AG10803 (cell line): ENCODE results near the gene GBP2.

Experiments
- DNase-seq: peaks from one replicate; pipeline ENCODE4 v3.0.0; 2010; ENCODE audit warnings: low read depth
- H3K4me3 ChIP-seq: 2 replicates; pipeline ENCODE4 v1.5.1; 2011; ENCODE audit warnings: mild to moderate bottlenecking, low read length, control low read depth
- CTCF ChIP-seq: conservative IDR thresholded peaks from 2 replicates; pipeline ENCODE4 v1.5.1; 2011; ENCODE audit warnings: mild to moderate bottlenecking, low read length, control low read depth, inconsistent platforms

The GBP2 gene

GRCh38 chr1:89125240-89125912 is 538 bp downstream of the GBP2 start:
- H3K4me3 ChIP-seq: peak overlapping the region; percentile 60
- DNase-seq: peak; percentile 3
- no peak for TF ChIP-seq CTCF

DNA sequence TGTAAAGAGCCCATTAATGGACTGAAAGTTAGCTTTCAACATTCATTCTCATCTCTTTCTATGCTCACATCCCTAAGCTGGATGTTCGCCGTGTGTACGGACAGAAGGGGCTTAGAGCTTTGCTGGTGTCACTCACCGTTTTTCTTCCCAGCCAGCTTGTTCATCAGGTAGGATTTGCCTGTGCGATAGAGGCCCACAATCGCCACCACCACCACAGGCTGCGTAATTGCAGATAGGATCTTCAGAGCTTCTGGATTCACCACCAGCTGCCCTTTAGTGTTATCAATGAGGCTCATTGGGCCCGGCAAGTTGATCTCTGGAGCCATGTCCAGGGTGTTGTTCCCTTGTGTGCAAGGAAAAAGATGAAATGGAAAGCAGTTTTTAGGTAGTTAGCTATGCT is 4.3 kb downstream of the GBP2 start:
- no peak overlapping the region for H3K4me3 ChIP-seq
- no peak for DNase-seq
- no peak for TF ChIP-seq CTCF

- no peak for TF ChIP-seq CTCF
- DNase-seq: no peak
Measured at GRCh38 chr1:89114662-89115061, 11.3 kb downstream of the GBP2 start.

DNA sequence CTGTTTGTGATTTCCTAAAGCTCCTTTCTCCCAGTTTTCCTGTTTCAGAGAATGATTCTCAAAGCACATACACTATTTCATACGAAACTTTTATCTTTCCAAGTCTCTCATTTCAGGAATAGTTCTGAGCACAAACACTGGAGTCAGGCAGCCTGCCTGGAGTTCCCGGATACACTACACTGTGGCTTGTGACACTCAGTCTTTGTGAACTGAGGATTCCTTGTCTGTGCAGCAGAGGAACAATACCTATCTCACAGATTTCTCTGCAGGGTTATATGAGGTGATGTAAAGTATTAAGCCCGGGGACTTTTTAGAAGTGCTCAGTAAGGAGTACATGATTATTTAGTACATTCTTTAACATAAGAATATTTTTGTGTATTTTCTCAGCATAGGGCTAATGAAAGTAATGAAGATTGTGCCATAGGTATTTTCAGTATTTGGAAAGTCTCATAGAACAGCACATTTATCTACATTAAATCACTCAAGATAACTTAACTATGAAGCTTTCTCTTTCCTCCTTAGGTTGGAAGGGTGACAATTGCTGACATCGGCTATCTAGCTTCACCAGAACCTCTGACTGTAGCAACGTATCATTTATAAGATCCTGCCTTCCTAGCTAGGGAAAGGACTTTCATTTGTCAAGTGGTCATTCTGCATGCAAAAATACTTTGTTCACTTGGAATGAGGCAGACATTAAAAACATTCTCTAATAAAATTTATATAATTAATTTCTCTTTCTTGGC is 12.9 kb downstream of the GBP2 start:
- no peak overlapping the region for H3K4me3 ChIP-seq
- DNase-seq: no peak
- no peak for TF ChIP-seq CTCF

More at GRCh38 chr1:89114662-89115061, 11.3 kb downstream of the GBP2 start:
- H3K4me3 ChIP-seq: no peak overlapping the region

- DNase-seq: no peak
- TF ChIP-seq CTCF: no peak
- H3K4me3 ChIP-seq: no peak overlapping the region
Measured at GRCh38 chr1:89104687-89105086, 21.2 kb downstream of the GBP2 start.

DNA sequence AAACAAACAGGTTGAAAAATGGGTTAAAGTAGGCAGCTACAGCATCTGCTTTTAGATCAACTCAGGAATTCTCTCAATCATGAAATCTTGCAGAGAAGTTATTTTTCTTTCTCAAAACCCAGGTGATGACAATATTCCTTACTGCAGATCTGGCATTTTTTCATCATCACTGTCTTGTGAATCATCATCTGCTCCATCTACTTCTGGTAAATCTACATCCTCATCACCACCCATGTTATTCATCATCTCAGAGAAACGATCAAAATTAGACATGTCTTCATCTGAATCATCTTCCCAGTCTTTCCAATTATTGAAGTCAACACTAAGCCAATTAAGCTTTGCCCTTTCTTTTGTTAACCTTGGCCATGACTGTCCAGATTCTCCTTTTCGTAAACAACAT is 21.8 kb downstream of the GBP2 start:
- no peak overlapping the region for H3K4me3 ChIP-seq
- TF ChIP-seq CTCF: no peak
- peak; percentile 24 for DNase-seq

DNA sequence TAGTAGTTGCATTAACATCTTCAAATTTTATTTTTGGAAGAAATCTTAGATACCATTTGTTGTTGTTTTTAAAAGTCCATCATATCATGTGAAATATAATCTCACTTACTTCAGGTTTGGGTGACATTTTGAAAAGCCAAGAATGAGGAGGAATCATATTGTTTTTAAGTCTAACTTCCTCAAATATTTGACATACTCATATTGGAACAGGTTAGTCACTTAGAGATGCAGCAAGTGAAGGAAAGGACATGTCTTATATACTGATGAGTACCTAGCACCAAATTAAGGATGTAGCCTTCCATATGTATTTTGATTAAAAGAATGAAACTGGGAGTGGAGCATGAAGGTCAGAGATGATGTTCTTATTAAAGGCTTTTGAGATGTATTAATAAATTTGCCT is 23.9 kb downstream of the GBP2 start:
- no peak for TF ChIP-seq CTCF
- DNase-seq: no peak
- no peak overlapping the region for H3K4me3 ChIP-seq
